SK-N-DZ (cell line): ENCODE data around the gene IQCC.

Source experiments
- DNase-seq: peaks from one replicate; pipeline ENCODE4 v3.0.0-alpha.2; 2015; ENCODE audit warnings: low spot score

Gene IQCC

DNA sequence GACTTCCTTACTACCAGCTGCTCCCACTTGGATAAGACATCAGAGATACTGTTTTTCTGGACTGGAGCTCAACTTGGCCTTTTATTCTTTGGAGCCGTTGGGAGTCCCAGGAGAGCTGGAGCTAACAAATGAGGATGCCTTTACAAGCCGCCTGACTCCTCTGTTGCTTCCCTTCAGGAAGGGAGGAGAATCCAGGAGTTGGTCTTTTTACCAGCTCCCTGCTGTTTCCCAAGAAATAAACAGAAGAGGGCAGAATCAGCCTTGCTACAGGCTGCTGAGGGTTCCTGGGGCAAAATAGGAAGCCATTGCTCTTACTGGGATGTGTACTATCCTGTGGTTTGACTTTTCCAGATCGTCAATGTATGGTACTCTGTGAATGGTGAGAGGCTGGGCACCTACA lies 18.2 kb downstream of the IQCC start:
- DNase-seq = no peak

- DNase-seq = no peak
Observed at GRCh38 chr1:32224285-32224684, 18.8 kb downstream of the IQCC start.

- DNase-seq = no peak
Observed at GRCh38 chr1:32228771-32229170, 23.3 kb downstream of the IQCC start.

- DNase-seq = no peak
Observed at GRCh38 chr1:32231843-32232432, 26.5 kb downstream of the IQCC start.

DNA sequence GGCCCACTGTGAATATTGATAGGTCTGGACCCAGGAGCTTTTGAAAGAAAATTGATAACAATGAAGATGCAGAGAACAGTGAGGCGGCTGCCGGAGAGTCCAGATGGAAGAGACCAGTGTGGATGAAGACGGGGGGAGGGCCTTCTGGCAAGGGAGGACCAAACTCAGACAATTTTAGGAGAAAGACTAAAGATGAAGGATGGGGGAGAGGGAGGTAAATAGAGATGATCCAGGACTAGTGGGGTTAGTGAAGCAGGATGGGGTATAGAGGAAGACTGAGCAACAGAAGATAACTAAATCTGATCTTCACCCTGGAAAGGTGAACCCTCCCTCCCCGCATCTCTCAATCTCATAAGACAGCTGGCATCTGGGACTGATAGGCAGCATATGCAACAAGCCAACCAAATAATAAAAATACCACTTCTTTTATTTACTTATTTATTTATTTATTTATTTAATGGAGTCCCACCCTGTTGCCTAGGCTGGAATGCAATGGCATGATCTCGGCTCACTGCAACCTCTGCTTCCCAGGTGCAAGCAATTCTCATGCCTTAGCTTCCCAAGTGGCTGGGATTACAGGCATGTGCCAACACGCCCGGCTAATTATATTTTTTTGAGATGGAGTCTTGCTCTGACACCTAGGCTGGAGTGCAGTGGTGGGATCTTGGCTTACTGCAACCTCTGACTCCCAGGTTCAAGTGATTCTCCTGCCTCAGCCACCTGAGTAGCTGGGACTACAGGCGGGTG lies 27.3 kb downstream of the IQCC start:
- DNase-seq = no peak

DNA sequence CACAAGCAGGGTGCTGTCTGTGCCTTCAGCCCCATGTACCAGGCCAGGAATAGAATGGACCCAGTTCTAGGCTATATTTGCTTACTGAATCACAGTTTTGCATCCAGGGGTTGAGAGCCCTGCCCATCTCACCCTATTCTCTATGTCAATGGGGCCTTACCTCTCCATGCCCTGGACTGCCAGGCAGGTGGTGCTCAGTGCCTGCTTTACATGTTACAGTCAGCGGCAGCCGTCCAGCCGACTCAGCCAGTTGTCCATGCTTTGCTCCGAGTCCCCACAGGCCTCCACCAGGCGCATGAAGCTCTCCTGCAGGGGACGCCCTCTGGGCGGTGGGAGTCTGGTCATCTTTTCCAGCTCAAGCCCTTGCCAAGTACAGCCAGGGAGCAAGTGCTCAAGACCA lies 29.3 kb downstream of the IQCC start:
- DNase-seq = no peak

DNA sequence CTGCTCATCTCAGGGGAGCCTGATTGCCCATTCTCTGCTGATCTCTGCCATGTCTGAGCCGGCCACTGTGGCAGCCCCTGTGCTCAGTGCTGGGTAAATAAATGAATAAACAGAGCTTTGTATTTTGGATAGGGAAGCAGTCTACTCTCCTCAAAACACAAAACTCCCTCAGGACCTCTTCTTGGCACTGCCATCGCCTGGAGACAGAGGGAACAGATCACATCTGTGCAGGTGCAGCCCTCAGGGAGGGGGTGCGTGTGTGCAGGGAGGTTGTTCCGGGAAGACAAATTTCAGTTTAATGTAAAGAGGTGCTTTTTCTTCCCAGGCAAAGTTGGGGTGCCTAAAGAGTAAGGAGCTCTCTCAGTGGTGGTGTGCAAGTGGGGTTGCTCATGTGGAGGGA lies 33.9 kb downstream of the IQCC start:
- no peak for DNase-seq

GRCh38 chr1:32239790-32240139 lies 34.3 kb downstream of the IQCC start:
- DNase-seq = peak; percentile 19

- peak; percentile 55 for DNase-seq
Observed at GRCh38 chr1:32240140-32240951, 34.9 kb downstream of the IQCC start.

DNA sequence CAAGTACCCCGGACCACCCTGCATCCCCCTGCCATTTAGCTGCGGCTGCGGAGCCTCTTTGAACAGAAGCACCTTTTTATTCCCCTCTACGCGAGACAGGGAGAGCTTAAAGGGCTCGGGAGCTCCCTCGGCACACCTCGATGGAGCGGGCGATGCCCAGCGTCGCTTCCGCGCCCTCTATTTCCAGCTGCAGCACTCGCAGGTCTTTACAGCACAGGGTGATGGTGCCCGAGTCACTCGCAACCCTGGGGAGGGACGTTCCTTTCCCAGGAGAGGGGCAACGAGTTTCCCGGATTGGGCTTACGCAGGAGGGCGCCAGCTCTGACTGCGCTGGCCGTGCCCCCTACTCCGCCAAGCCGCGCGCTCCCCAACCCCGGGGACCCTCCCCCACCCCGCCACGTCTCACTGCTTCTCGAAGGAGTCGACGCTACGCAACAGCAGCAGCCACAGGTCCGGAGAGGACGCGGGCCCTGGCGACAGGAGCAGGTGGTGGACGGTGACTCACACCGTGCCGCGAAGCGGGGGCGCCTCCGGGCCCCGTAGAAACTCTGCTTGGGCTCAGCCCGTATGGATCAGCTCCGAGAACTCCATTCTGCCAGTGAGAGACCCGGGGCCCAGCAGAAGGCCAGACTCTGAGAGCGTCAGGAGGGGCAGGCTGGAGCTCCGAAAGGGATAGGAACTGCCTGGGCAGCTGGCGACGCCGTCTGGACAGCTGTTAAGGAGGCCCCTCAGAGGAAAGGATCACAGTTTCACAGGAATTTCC lies 35.7 kb downstream of the IQCC start:
- peak; percentile 40 for DNase-seq

- peak; percentile 29 for DNase-seq
Observed at GRCh38 chr1:32242341-32242851, 36.9 kb downstream of the IQCC start.

- DNase-seq = no peak
Observed at GRCh38 chr1:32246888-32247273, 41.4 kb downstream of the IQCC start, which contains the start of gene FAM167B. Gene FAM167B, plus strand, starts transcription at chr1:32247222. Its CDS starts 200 bp downstream, at chr1:32247422.

GRCh38 chr1:32247452-32247851 lies 42.0 kb downstream of the IQCC start:
- DNase-seq = no peak

DNA sequence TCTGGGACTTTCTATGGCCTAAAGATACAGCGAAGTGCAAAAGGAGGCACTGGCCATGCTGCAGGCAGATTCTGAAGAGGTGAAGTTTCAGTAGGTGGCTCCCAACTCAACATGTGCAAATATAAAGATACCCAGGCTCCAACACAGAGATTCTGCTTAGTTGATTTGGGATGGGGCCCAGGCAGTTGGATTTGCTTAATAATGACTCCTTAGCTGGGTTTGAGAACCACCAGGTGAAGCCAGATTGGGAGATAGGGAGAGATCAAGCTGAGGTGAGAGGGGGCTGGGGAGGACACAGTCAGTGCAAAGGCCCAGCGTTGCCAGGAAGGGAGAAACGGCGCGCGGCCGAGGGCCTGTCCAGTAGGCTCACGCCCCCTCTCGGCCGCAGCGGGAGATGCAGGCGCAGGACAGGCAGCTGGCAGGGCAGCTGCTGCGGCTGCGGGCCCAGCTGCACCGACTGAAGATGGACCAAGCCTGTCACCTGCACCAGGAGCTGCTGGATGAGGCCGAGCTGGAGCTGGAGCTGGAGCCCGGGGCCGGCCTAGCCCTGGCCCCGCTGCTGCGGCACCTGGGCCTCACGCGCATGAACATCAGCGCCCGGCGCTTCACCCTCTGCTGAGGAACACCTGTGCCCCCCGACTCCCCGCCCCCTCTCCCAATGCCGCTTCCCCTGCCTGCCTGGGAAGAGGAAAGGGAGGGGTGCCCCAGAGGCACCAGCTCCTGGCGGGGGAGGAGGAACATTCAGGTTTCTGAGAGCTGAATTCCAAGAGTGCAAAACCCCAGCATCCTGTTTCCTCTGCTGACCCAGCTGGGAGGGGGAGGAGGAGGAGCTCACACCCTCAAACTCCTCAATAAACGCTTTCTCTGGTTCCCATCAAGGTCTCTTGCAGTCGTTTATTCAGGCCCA lies 42.8 kb downstream of the IQCC start:
- peak; percentile 77 for DNase-seq

DNA sequence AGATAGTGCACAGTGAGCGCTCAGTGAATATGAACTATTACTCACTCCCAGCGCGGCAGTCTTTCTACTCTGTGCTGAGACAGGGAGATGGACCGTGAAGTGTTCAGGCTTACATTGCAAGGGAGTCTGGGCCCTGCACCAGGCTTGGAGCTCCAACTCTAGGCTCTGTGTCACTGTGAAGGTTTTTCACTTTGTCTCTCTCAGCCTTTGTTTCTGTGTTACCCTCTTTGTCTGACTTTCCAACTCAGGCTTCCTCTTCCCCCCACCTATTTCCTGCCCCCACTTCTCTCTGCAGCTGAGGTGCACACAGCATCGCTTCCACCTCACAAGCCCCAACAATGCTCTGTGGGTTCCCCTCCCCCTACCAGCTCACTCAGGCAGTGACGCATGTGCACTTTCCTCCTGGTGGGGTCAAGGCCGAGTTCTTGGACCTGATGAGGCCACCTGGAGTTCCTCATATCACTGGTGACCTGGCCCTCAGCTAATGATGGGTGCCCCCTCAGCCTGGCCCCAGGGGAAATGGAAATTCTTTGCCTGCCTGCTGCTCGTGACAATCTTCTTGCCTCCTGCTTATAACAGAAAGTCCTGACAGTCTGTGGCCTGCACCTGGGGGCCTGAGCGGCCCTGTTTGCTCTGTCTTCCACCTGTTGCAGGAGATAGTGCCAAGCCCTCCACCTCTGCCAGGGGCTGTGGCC lies 44.5 kb downstream of the IQCC start:
- DNase-seq = peak; percentile 37

- peak; percentile 31 for DNase-seq
Observed at GRCh38 chr1:32250893-32251716, 45.6 kb downstream of the IQCC start, which contains the start of gene LCK. Gene LCK, plus strand, starts transcription at chr1:32251265. Its CDS starts 23,065 bp downstream, at chr1:32274330.

GRCh38 chr1:32255072-32256071 lies 49.9 kb downstream of the IQCC start:
- DNase-seq = no peak
